Nephron progenitor cell (in vitro differentiated cells): ENCODE results near the gene C1QL1.
A peak's percentile ranks its signal among the peaks of the same experiment; 100 is the strongest.

Source experiments
- DNase-seq: peaks from one replicate; pipeline ENCODE4 v3.0.0; 2021
- H3K27ac Mint-ChIP-seq: 2 replicates; pipeline ENCODE4 v1.8.0; 2021; ENCODE audit warnings: mild to moderate bottlenecking, moderate library complexity, mixed read lengths
- H3K27me3 Mint-ChIP-seq: 2 replicates; pipeline ENCODE4 v1.8.0; 2021; ENCODE audit warnings: mild to moderate bottlenecking, low read depth, mixed read lengths; ENCODE audit not compliant: poor library complexity
- H3K36me3 Mint-ChIP-seq: 2 replicates; pipeline ENCODE4 v1.8.0; 2021; ENCODE audit warnings: low read depth, mixed read lengths
- H3K4me1 Mint-ChIP-seq: 2 replicates; pipeline ENCODE4 v1.8.0; 2021; ENCODE audit warnings: mixed read lengths
- H3K4me3 Mint-ChIP-seq: 2 replicates; pipeline ENCODE4 v1.8.0; 2021; ENCODE audit warnings: mild to moderate bottlenecking, moderate library complexity, mixed read lengths
- H3K9me3 Mint-ChIP-seq: 2 replicates; pipeline ENCODE4 v1.8.0; 2021; ENCODE audit warnings: mild to moderate bottlenecking, moderate library complexity, mixed read lengths
- TF ChIP-seq, protein P1 (sequence below): fragments of 200-600 bp; sonication (generic); IDR thresholded peaks from 2 replicates; pipeline ENCODE4 v1.5.0; 2021; ENCODE audit warnings: antibody characterized with exemption

The C1QL1 gene

DNA sequence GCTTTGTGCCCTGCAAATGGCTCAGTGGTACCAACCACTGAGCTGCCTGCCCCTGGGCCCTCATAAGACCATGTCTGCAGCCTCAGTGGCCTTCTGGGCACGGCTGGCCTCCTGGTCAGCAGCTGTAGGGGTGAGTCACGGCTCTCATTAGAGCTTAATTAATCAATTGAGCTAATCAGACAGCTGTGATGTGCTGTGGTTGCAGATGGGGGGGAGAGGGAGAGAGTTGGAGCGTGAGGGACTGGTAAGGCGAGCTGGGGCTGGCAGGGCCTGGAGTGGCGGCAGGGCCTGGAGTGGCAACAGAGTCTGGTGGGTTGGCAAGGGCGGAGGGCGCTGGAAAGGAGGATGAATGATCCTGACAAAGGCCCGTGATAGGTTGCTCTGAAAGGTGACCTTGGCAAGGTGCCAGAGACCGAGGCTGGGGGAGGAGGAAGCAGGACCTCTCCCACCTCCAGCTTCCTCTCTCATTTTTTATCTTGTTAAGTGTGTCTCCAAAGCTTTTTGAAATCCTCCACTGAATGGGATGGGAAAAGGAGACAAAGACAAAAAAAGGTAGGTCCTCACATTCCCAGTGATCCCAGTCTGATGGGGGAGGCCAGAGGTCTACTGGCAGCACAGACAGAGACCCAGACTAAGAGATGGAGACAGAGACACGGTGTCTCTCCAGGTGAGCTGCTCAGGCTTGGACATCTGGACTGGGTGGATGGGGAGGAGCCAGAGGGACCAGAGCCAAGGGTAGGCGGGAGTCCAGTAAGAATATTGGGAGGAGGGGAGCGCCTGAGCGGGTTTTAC, 41.8 kb upstream of the C1QL1 start:
- Mint-ChIP-seq H3K4me3 (no peak overlapping the region), H3K9me3 (no peaks in the 10 kb centered on the region), H3K4me1 (peaks cover 49% of the 10 kb centered on the region), H3K27me3 (peaks cover 19% of the 10 kb centered on the region), H3K36me3 (no peaks in the 10 kb centered on the region), H3K27ac (no peak overlapping the region)
- DNase-seq: no peak
- TF ChIP-seq, protein P1, sequence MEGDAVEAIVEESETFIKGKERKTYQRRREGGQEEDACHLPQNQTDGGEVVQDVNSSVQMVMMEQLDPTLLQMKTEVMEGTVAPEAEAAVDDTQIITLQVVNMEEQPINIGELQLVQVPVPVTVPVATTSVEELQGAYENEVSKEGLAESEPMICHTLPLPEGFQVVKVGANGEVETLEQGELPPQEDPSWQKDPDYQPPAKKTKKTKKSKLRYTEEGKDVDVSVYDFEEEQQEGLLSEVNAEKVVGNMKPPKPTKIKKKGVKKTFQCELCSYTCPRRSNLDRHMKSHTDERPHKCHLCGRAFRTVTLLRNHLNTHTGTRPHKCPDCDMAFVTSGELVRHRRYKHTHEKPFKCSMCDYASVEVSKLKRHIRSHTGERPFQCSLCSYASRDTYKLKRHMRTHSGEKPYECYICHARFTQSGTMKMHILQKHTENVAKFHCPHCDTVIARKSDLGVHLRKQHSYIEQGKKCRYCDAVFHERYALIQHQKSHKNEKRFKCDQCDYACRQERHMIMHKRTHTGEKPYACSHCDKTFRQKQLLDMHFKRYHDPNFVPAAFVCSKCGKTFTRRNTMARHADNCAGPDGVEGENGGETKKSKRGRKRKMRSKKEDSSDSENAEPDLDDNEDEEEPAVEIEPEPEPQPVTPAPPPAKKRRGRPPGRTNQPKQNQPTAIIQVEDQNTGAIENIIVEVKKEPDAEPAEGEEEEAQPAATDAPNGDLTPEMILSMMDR: no peak

DNA sequence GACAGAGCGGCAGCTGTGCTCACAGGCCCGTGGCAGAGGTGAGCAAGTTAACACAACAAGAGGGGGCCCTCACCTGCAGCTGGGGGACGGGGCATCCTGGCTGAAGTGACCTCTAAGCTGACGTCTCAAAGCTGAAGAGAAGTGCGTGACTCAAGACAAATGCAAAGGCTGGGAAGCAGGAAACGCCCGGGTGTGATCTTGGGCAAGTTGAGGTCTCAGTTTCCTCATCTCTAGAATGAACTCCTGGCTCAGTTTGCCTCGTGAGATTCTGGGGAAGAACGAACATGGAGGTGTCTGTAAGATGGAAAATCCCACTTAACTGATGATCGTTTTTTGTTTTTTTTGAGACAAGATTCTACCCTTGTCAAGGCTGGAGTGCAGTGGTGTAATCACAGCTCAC, 40.1 kb upstream of the C1QL1 start:
- Mint-ChIP-seq H3K36me3 (no peaks in the 10 kb centered on the region), H3K27me3 (peaks cover 26% of the 10 kb centered on the region), H3K4me1 (peaks cover 55% of the 10 kb centered on the region), H3K27ac (no peak overlapping the region), H3K9me3 (no peaks in the 10 kb centered on the region), H3K4me3 (peak overlapping the region; percentile 23)
- no peak for DNase-seq
- TF ChIP-seq, protein P1: no peak

DNA sequence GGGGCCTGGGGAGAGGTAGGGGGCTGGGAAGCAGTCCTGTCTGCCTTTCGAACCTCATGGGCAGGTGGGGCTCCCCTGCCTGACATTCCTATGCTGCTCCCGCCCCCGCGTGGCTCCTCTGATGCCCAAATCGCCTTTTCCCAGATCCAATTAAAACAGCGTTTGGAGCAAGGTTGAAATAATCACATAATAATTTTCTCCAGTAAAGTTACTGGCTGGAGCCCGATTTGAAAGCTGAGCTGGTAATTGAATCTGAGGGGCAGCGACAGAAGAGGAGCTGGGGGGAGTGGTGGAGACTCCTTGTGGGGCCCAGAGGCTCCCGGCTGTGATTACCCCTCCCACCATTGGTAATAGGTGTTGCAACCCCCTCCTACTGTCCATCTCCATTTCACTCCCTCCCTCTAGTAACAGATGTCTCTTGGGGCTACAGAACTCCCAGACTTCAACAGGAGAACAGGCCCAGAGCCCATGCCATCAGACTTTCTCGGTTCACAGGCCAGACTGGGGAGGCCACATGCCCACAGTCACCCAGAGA, 38.9 kb upstream of the C1QL1 start:
- Mint-ChIP-seq H3K4me3 (peak overlapping the region; percentile 49), H3K27ac (peak overlapping the region; percentile 42), H3K9me3 (no peaks in the 10 kb centered on the region), H3K36me3 (no peaks in the 10 kb centered on the region), H3K4me1 (peaks cover 53% of the 10 kb centered on the region), H3K27me3 (peaks cover 28% of the 10 kb centered on the region)
- TF ChIP-seq, protein P1: no peak
- DNase-seq: no peak

DNA sequence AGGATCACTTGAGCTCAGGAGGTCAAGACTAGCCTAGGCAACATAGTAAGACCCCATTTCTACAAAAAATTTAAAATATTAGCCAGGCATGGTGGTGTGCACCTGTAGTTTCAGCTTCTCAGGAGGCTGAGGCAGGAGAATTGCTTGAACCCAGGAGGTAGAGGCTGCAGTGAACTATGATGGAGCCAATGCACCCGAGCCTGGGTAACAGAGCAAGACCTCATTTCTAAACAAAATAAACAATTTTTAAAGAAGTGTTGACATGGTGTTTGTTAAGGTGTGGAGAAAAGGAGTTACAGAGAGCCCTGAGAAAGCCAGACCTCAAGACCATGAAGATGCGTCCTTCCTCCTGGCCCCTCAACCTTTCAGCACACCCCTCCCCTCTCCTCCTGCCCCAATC, 37.6 kb upstream of the C1QL1 start:
- no peak for DNase-seq
- H3K36me3 Mint-ChIP-seq: no peaks in the 10 kb centered on the region
- no peak overlapping the region for H3K4me3 Mint-ChIP-seq
- H3K9me3 Mint-ChIP-seq: no peaks in the 10 kb centered on the region
- H3K27ac Mint-ChIP-seq: no peak overlapping the region
- TF ChIP-seq, protein P1: no peak
- peaks cover 49% of the 10 kb centered on the region for H3K4me1 Mint-ChIP-seq
- peaks cover 25% of the 10 kb centered on the region for H3K27me3 Mint-ChIP-seq

DNA sequence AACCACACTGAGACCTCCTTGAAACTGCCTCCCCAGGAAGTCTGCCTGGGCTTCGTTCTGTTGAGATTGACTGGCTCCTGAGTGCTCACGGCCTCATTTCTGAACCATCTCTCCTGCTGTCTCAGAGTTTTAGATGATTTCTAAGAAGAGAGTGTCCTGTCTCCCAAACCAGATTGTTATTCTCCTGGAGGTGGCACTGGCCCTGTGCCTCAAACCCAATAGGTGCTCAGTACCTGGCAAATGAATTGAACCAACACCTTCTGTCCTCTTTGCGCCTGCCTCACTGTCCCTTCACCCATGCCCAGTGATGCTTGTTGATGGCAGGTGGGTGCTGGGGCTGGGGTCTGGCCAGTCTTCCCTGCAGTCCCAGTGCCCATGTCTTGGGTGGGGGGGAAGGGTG, 36.3 kb upstream of the C1QL1 start:
- H3K27ac Mint-ChIP-seq: no peak overlapping the region
- DNase-seq: no peak
- peaks cover 42% of the 10 kb centered on the region for H3K4me1 Mint-ChIP-seq
- TF ChIP-seq, protein P1: no peak
- H3K36me3 Mint-ChIP-seq: no peaks in the 10 kb centered on the region
- no peak overlapping the region for H3K4me3 Mint-ChIP-seq
- H3K27me3 Mint-ChIP-seq: peaks cover 19% of the 10 kb centered on the region
- H3K9me3 Mint-ChIP-seq: peaks cover 9% of the 10 kb centered on the region

DNA sequence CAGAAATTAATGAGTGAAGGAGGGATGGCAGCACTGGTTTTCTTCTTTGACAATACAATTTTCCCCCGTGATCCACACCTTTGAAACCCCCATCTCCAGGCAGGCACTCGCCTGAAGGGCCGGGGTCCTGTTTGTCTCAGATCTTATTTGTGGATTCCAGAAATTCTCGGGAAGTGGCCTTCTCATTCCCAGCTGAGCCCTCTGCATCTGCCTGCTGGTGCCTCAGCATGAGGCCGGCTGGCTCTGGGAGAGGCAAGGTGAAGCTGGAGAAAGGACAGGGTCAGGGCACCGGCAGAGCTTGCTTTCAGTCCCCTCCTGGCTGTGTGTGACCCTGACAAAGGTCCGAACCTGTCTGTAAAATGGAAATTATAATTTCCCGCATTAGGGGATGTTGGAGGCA, 35.8 kb upstream of the C1QL1 start:
- H3K9me3 Mint-ChIP-seq: peaks cover 13% of the 10 kb centered on the region
- peaks cover 17% of the 10 kb centered on the region for H3K27me3 Mint-ChIP-seq
- TF ChIP-seq, protein P1: no peak
- H3K4me3 Mint-ChIP-seq: no peak overlapping the region
- DNase-seq: no peak
- H3K4me1 Mint-ChIP-seq: peaks cover 42% of the 10 kb centered on the region
- no peak overlapping the region for H3K27ac Mint-ChIP-seq
- no peaks in the 10 kb centered on the region for H3K36me3 Mint-ChIP-seq
